ENCODE measurements around the gene MOCOS. TPM values are rescaled to one million over a fixed set of nuclear protein-coding genes. Genes with fewer than 3 reads are reported as not detected.

Gene MOCOS
- total and polyA plus RNA-seq, 2 of the 13 experiments (the other 11 are each of a cell fraction or from before 2014, with no cell fraction given): 7.7 to 15.4 TPM

DNA sequence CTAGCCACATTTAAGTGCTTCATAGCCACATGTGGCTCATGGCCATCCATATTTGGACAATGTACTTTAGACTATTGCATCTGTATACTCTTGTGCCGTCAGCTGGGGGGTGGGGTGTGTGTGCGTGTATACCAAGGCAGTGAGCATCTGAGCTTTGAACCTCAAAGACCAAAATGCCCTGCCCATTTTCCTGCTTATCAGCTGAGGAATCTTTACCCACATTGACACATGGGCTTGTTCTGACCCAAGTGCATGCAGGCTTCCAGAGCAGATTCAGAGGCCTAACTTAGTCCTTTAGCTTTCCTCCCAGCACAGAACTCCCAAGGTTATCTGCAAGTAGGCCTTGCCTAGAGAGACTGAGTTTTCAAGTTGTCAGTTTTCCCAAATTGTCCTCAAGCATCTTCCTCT is 11.1 kb upstream of the MOCOS start (continued):
- TF ChIP-seq, protein P1, sequence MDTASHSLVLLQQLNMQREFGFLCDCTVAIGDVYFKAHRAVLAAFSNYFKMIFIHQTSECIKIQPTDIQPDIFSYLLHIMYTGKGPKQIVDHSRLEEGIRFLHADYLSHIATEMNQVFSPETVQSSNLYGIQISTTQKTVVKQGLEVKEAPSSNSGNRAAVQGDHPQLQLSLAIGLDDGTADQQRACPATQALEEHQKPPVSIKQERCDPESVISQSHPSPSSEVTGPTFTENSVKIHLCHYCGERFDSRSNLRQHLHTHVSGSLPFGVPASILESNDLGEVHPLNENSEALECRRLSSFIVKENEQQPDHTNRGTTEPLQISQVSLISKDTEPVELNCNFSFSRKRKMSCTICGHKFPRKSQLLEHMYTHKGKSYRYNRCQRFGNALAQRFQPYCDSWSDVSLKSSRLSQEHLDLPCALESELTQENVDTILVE (CRISPR knock-in tag; IDR thresholded peaks at IDR 0.05): 0 out of 2 replicates have a peak, but pooled peaks have one; percentile 51
- TF ChIP-seq ZNF644 (CRISPR knock-in tag; IDR thresholded peaks at IDR 0.05; ENCODE audit: low read depth) (peak; percentile 81), ZFY (CRISPR knock-in tag; IDR thresholded peaks at IDR 0.05) (peak; percentile 91), MIER3 (CRISPR knock-in tag; IDR thresholded peaks at IDR 0.05; ENCODE audit: borderline replicate concordance) (peak; percentile 90; the same call in 1 of the 2 replicates), ZNF337 (CRISPR knock-in tag; IDR thresholded peaks at IDR 0.05; ENCODE audit: borderline replicate concordance, low read depth) (no peak), ASH2L (IDR thresholded peaks at IDR 0.05; ENCODE audit: insufficient read length, low read depth, low read length) (peak; percentile 91), MAFF (IDR thresholded peaks at IDR 0.05; ENCODE audit: low read depth, low read length) (no peak), ZSCAN22 (CRISPR knock-in tag; IDR thresholded peaks at IDR 0.05) (no peak), ZNF225 (CRISPR knock-in tag; IDR thresholded peaks at IDR 0.05) (no peak), HOXA9 (CRISPR knock-in tag; IDR thresholded peaks at IDR 0.05; ENCODE audit: borderline replicate concordance) (no peak), ZNF510 (CRISPR knock-in tag; IDR thresholded peaks at IDR 0.05; ENCODE audit: low read depth) (no peak), ZNF430 (CRISPR knock-in tag; IDR thresholded peaks at IDR 0.05) (peak; percentile 88; the same call in 1 of the 2 replicates), BRD4 (CRISPR knock-in tag; IDR thresholded peaks at IDR 0.05) (no peak), LCORL (IDR thresholded peaks at IDR 0.05) (peak; percentile 60; the same call in 1 of the 2 replicates), LCORL (CRISPR knock-in tag; IDR thresholded peaks at IDR 0.05) (peak; percentile 94), TBL1XR1 (IDR thresholded peaks at IDR 0.05; ENCODE audit: borderline replicate concordance, low read length, partially characterized antibody) (no peak), CREM (IDR thresholded peaks at IDR 0.05) (peak; percentile 85), CREM (CRISPR knock-in tag; IDR thresholded peaks at IDR 0.05) (no peak), ZSCAN21 (CRISPR knock-in tag; IDR thresholded peaks at IDR 0.05; ENCODE audit: borderline replicate concordance) (no peak; the same call in 1 of the 2 replicates), NR2F2 (IDR thresholded peaks at IDR 0.05; ENCODE audit: borderline replicate concordance, low read depth) (peak; percentile 71; the same call in 1 of the 2 replicates), HMG20A (CRISPR knock-in tag; IDR thresholded peaks at IDR 0.05; ENCODE audit: borderline replicate concordance) (peak; percentile 85)
- TF ChIP-seq, protein P2, sequence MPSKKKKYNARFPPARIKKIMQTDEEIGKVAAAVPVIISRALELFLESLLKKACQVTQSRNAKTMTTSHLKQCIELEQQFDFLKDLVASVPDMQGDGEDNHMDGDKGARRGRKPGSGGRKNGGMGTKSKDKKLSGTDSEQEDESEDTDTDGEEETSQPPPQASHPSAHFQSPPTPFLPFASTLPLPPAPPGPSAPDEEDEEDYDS (CRISPR knock-in tag; IDR thresholded peaks at IDR 0.05): peak; percentile 28; the same call in 1 of the 2 replicates
- TF ChIP-seq, protein P3, sequence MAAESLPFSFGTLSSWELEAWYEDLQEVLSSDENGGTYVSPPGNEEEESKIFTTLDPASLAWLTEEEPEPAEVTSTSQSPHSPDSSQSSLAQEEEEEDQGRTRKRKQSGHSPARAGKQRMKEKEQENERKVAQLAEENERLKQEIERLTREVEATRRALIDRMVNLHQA (CRISPR knock-in tag; IDR thresholded peaks at IDR 0.05): no peak
- TF ChIP-seq, protein P4, sequence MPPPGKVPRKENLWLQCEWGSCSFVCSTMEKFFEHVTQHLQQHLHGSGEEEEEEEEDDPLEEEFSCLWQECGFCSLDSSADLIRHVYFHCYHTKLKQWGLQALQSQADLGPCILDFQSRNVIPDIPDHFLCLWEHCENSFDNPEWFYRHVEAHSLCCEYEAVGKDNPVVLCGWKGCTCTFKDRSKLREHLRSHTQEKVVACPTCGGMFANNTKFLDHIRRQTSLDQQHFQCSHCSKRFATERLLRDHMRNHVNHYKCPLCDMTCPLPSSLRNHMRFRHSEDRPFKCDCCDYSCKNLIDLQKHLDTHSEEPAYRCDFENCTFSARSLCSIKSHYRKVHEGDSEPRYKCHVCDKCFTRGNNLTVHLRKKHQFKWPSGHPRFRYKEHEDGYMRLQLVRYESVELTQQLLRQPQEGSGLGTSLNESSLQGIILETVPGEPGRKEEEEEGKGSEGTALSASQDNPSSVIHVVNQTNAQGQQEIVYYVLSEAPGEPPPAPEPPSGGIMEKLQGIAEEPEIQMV (CRISPR knock-in tag; IDR thresholded peaks at IDR 0.05; ENCODE audit: low read depth): peak; percentile 40; the same call in 1 of the 2 replicates
- TF ChIP-seq, protein P5, sequence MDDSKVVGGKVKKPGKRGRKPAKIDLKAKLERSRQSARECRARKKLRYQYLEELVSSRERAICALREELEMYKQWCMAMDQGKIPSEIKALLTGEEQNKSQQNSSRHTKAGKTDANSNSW (CRISPR knock-in tag; IDR thresholded peaks at IDR 0.05; ENCODE audit: borderline replicate concordance): no peak
- TF ChIP-seq, protein P6, sequence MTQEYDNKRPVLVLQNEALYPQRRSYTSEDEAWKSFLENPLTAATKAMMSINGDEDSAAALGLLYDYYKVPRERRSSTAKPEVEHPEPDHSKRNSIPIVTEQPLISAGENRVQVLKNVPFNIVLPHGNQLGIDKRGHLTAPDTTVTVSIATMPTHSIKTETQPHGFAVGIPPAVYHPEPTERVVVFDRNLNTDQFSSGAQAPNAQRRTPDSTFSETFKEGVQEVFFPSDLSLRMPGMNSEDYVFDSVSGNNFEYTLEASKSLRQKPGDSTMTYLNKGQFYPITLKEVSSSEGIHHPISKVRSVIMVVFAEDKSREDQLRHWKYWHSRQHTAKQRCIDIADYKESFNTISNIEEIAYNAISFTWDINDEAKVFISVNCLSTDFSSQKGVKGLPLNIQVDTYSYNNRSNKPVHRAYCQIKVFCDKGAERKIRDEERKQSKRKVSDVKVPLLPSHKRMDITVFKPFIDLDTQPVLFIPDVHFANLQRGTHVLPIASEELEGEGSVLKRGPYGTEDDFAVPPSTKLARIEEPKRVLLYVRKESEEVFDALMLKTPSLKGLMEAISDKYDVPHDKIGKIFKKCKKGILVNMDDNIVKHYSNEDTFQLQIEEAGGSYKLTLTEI (CRISPR knock-in tag; conservative IDR thresholded peaks at IDR 0.05): no peak
